HG02798 (cell line): ENCODE measurements around the gene CASK.

ENCODE experiments used
- ATAC-seq: cut with Tn5 transposase; IDR thresholded peaks from one replicate; pipeline ENCODE4 v1.9.1; 2021; ENCODE audit warnings: mild to moderate bottlenecking; ENCODE audit not compliant: unreplicated experiment, poor library complexity

Gene CASK

GRCh38 chrX:41917517-41917916 lies 5.8 kb downstream of the CASK start:
- ATAC-seq: no peak

DNA sequence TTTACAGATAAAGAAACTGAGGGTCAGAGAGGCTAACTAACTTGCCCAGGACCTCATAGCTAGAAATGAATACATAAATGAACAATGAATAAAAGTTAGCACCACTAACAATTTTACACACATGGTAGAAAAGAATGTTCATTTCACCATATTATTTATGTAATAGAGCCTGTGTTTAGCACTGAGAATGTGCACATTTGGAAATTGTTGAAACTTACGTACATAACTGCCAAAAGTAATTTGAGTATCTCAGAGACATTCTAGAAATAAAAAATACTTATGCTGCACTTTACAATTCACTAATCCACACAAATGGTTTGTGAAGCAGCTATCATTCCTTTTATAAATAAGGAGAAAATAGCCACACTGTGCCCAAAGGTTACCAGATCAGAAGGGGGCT lies 9.9 kb downstream of the CASK start:
- ATAC-seq: no peak

DNA sequence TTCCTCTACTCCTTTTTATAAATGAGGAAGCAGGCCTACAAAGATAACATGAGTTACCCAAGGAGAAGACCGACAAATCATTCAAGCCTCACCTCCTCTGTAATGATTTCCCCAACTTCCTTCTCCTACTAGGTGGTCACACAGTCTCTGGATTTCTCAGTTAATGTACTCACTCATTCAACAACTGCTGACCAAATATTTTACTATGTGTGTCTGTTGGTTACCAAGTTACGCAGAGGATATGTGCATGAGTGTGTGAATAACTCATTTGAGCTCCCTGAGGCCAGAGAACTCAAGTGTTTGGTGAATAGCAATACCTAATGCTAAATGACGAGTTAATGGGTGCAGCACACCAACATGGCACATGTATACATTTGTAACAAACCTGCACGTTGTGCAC lies 10.4 kb downstream of the CASK start:
- no peak for ATAC-seq

- ATAC-seq: no peak
Measured at GRCh38 chrX:41909068-41909467, 14.3 kb downstream of the CASK start.

- ATAC-seq: no peak
Measured at GRCh38 chrX:41906515-41907187, 16.7 kb downstream of the CASK start.

DNA sequence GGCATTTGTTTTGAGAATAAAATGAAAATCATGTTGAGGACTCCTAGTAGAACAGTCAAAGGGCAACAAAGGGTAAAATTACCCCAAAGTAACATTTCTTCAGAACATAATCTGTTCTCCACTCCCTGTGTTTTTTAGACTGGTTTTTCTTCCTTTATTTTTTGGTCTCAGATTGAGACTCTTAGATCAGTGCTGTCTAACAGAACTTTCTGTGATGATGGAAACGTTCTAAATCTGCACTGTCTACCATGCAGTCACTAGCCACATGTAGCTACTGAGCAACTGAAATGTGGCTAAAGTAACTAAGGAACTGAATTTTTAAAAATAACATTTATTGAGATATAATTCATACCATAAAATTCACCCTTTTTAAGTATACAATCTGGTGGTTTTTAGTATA lies 19.8 kb downstream of the CASK start:
- no peak for ATAC-seq

DNA sequence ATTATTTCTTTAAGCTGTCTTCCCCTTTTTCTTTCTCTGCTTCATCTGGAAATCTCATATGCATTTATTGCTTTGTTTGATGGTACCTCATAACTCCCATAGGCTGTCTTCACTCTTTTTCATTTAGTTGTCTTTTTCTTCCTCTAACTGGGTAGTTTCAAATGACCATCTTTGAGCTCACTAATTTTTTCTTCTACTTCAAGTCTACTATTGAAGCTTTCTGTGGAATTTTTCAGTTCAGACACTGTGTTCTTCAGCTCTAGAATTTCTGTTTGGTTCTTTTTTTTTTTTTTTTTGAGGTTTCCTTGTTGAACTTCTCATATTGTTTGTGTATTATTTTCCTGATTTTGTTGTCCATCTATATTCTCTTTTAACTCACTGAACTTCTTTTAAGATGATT lies 23.0 kb downstream of the CASK start:
- ATAC-seq: no peak

DNA sequence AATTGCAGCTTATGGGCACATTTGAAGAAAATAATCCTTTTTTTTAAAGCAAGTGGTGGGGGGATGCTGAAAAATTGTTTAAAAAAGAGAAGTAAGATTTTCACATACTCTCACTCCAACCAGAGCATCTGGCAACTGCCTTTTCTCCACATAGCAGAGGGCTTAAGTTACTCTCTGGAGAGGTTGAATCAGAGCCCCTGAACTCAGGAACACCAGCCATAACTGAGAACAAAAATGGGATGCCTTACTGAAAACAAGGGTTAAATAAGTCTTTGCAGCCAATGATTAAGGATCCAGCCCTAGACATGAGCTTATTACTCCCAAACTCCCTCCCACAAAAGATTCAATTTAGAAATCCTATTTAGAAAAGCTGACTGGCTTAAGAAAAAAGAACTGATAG lies 27.5 kb downstream of the CASK start:
- ATAC-seq: no peak

DNA sequence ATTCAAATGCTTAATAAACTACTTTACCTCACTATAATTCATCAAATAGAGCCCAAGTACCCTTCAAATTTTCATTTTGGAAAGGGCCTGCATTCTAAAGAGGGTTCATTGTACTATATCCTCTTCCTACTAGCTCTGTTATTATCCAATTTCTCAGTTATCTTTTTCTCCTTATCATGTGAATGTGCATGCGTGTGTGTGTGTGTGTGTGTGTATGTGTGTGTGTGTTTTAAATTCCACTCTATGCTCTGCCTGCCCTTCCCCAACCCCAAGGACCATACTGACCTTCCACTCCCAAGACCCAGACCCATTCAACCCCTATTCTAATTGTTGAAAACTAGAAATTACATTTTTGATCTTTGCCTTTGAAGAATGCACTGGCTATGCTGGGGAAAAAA lies 33.3 kb downstream of the CASK start:
- no peak for ATAC-seq

DNA sequence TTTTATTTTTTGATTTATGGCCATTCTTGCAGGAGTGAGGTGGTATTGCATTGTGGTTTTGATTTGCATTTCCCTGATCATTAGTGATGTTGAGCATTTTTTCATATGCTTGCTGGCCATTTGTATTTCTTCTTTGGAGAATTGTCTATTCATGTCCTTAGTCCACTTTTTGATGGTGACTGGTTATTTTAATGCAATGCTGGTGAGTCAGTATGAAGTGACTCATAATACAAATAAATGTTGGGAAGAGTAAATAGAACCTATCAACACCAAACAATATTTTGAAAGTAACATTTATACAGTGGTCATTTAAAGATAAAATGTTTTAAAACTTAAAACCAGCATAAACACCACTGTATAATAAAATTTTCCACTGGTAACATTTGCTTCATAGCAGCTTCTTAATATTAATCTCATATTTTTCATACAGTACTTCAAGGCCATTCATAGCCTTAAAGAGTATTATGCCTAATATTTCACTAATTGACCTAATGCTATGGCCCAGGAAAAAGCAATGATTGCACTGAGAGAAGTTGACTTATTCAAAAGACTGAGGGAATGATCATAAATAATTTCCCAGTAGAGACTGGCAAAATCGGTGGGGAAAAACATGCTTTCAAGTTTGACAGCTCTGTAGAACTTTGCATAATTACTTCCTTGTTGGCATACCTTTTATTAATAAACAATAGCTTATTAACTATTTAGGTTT lies 33.9 kb downstream of the CASK start:
- no peak for ATAC-seq

- ATAC-seq: no peak
Measured at GRCh38 chrX:41887691-41888090, 35.7 kb downstream of the CASK start.

- ATAC-seq: no peak
Measured at GRCh38 chrX:41885724-41886123, 37.6 kb downstream of the CASK start.

DNA sequence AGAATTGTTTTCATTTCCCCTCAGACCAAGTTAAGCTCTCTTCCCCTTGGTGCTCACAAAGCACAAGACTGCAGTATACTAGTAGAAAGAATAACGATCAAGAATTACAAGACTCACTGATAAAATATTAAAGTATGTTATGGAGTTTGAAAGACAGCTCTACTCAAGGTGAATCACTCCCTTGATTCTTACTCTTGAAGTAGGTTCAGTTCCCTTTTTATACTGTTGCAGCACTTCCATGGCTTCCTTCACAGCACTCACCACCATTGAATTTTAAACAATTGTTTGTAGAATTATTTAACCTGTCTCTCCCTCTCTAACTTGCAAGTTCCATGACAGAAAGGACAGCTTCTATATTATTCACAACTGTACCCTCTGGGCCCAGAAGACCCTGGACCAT lies 42.2 kb downstream of the CASK start:
- no peak for ATAC-seq

GRCh38 chrX:41877167-41877566 lies 46.2 kb downstream of the CASK start:
- no peak for ATAC-seq

DNA sequence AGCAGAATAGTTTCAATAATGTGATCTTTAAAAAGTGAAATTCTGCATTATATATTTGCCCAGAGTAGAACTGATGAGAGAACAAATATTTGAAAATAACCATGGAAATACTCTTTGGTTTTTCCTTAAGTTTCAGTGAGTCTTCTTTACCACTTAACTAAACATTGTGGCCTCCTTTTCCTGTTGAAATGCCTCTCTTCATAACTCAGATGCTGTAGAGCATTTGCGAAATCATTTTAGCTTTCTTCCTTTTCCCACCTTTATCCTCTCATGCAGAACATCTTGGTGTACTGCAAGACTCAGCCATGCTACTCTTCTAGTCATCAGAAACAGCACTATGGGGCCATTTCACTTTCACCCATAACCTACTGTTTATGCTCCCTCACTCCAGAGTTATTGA lies 48.2 kb downstream of the CASK start:
- no peak for ATAC-seq

GRCh38 chrX:41870719-41871151 lies 52.6 kb downstream of the CASK start:
- peak; percentile 76 for ATAC-seq

DNA sequence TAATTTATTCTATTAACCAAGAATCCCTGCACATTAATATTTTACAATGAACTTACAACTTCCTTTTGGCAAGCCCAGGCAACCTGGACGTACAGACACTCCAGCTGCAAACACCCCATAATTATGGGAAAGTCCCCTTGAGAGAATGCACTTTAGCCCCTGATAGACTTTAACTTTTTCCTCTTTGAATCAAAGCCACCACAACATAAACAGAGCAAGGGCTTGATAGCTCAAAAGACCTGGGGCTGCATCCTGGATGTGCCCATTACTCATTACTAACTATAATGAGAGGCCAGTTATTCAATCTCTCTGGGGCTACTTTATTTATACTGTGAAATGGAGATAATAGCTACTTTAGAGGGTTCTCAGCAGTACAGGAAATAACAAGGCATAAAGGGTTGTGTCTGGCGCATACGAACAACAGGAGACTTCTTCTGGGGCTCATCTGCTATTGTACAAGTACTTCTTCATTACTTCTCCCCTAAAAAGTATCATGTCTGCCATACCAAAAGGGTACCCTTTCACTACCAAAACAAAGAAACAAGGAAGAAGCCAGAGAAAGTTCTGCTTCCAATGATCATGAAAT lies 54.9 kb downstream of the CASK start:
- no peak for ATAC-seq

DNA sequence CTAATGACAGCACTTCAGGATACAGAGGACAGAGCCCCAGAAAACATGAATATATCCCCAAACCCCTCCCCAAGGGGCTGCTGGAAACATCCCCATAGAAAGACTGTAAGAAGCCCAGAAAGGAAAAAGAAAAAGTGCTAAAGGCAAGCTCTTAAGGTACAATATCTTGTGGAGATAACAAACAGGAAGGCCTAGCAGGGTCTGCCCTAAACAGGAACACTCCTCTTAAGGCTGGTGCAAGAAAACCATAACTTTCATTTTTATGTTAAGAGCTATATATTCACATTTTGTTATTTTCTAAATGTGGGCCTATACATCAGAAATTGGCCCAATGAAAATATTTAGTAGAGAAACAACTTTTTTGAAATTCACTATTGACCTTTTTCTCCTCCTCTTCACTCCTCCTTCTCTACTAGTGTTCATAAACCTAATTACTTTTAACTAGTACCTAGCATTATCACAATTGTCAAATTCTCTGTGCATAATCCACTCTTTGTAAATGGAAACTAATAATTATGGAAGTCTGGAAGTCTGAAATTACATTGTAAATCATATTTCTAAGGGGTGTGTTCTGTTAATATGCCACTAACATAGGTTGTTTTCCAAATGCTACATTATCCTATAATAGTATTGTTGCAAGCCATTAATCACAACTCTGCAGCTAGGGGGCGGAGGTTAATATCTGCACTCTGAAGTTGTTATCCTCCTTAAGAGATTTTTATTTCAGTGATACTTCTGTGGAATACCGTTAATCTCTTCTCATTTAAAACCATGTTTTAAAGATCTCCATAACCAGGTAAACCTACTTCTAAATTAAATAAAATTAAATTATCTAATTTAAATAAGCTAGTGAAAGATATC lies 59.8 kb downstream of the CASK start:
- ATAC-seq: no peak

GRCh38 chrX:41862562-41863184 lies 60.7 kb downstream of the CASK start:
- ATAC-seq: no peak

DNA sequence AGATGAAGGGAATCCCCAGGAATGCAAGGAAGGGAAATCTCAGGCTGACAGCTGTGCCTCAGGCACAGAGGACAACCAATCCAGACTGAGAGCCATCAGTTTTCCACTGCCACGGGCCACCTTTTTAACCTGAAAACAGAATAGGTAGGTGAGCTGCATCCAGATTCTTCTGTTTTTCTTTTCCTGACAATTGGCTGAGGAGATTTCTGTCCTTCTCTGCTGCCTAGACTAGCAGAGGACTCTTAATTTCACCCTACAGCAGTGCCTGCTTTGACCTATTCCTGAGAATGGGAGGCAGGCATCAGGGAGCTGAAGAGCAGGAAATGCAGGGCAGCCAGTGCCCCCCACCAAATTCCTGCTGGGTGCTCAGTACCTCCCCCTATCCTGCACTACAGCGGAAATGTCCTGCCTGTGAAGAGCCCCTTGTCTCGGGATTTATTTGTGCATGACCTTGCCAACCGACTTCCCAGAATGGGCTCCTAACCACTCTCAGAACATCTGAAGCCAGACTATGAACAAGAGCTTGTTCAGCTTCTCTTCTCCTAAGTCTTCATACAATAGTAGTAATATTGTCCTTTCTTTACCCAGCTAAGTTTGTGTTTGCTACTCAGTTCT lies 65.1 kb downstream of the CASK start:
- no peak for ATAC-seq
